ENCODE data around the gene DNAH14. TPM values are rescaled to one million over a fixed set of nuclear protein-coding genes. Genes with fewer than 3 reads are reported as not detected.
A peak's percentile ranks its signal among the peaks of the same experiment; 100 is the strongest.
"Not testable (repeated sequence)": the region's sequence is repeated elsewhere in the genome, so short reads cannot be mapped to it uniquely, and the experiment has no call there.

Gene DNAH14
- total and polyA plus RNA-seq, 2 experiments from 2014 or later = 14.7 to 46.1 TPM

- WGBS (ENCODE audit: low lambda C conversion rate, missing lambda C conversion rate) = 94% methylated on average over 5 of the region's 5 CpGs
- Histone ChIP-seq H3K9me2 (replicated peaks; ENCODE audit: insufficient read depth) (no peaks in the 10 kb centered on the region), H3K79me2 (no peaks in the 10 kb centered on the region), H3K27me3 (no peaks in the 10 kb centered on the region), H2AFZ (no peak overlapping the region), H3K27ac (no peak overlapping the region), H3K4me3 (no peak overlapping the region), H3K9me3 (ENCODE audit: low read depth) (no peaks in the 10 kb centered on the region), H3K36me3 (replicated peaks; ENCODE audit: insufficient read depth, low read depth) (no peaks in the 10 kb centered on the region), H4K20me1 (ENCODE audit: insufficient read depth, poor library complexity, severe bottlenecking) (no peaks in the 10 kb centered on the region), H3K4me1 (ENCODE audit: insufficient read depth) (no peaks in the 10 kb centered on the region), H3K4me2 (no peak overlapping the region)
- TF ChIP-seq EZH2phosphoT487 (IDR thresholded peaks at IDR 0.05; ENCODE audit: low read depth, severe bottlenecking, unreplicated experiment) = no peak
- TF ChIP-seq, protein P1, sequence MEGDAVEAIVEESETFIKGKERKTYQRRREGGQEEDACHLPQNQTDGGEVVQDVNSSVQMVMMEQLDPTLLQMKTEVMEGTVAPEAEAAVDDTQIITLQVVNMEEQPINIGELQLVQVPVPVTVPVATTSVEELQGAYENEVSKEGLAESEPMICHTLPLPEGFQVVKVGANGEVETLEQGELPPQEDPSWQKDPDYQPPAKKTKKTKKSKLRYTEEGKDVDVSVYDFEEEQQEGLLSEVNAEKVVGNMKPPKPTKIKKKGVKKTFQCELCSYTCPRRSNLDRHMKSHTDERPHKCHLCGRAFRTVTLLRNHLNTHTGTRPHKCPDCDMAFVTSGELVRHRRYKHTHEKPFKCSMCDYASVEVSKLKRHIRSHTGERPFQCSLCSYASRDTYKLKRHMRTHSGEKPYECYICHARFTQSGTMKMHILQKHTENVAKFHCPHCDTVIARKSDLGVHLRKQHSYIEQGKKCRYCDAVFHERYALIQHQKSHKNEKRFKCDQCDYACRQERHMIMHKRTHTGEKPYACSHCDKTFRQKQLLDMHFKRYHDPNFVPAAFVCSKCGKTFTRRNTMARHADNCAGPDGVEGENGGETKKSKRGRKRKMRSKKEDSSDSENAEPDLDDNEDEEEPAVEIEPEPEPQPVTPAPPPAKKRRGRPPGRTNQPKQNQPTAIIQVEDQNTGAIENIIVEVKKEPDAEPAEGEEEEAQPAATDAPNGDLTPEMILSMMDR (IDR thresholded peaks at IDR 0.05; ENCODE audit: poor library complexity) = no peak
- no peak for TF ChIP-seq EZH2 (IDR thresholded peaks at IDR 0.05; ENCODE audit: borderline replicate concordance)
- no peak for DNase-seq (ENCODE audit: low spot score)
Observed at GRCh38 chr1:224980181-224980580, 50.7 kb downstream of the DNAH14 start.

DNA sequence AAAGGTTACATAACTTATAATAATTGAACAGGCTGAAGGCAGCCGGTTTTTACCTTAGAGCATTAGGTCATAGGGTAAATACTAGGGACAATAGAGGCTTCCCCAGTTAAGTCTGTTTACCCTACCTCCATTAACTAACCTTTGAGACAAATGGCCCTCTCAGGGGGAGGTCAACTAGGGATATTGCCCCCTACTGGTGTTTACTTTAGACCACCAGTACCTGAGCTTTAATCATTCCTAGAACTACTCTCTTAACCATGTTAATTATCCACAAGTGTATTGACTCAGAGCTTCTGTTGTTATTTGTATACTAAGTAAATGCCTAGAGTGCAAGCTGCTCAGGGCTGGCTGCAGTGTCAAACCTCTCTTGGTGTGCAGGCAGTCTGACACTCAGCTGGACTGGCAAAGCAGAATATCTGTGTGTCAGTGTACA is 52.5 kb downstream of the DNAH14 start:
- H2AFZ ChIP-seq; H3K27me3 ChIP-seq; H3K4me1 ChIP-seq (ENCODE audit: insufficient read depth); H4K20me1 ChIP-seq (ENCODE audit: insufficient read depth, poor library complexity, severe bottlenecking); H3K36me3 ChIP-seq (replicated peaks; ENCODE audit: insufficient read depth, low read depth); H3K4me3 ChIP-seq; H3K9me3 ChIP-seq (ENCODE audit: low read depth); H3K79me2 ChIP-seq; H3K9me2 ChIP-seq (replicated peaks; ENCODE audit: insufficient read depth); DNase-seq (ENCODE audit: low spot score); H3K27ac ChIP-seq: not testable (repeated sequence)
- H3K4me2 ChIP-seq = peak overlapping the region; percentile 15
- WGBS (ENCODE audit: low lambda C conversion rate, missing lambda C conversion rate) = 27% methylated on average over 1 of the region's 1 CpG

GRCh38 chr1:224988042-224988441 is 58.6 kb downstream of the DNAH14 start:
- no peak for DNase-seq (ENCODE audit: low spot score)
- WGBS (ENCODE audit: low lambda C conversion rate, missing lambda C conversion rate) = 96% methylated on average over 6 of the region's 6 CpGs
- Histone ChIP-seq H4K20me1 (ENCODE audit: insufficient read depth, poor library complexity, severe bottlenecking) (no peaks in the 10 kb centered on the region), H3K79me2 (no peaks in the 10 kb centered on the region), H3K9me2 (replicated peaks; ENCODE audit: insufficient read depth) (no peaks in the 10 kb centered on the region), H3K27me3 (no peaks in the 10 kb centered on the region), H3K9me3 (ENCODE audit: low read depth) (no peaks in the 10 kb centered on the region), H3K4me2 (no peak overlapping the region), H3K4me3 (no peak overlapping the region), H3K4me1 (ENCODE audit: insufficient read depth) (no peaks in the 10 kb centered on the region), H3K36me3 (replicated peaks; ENCODE audit: insufficient read depth, low read depth) (no peaks in the 10 kb centered on the region), H3K27ac (no peak overlapping the region), H2AFZ (no peak overlapping the region)
- TF ChIP-seq EZH2phosphoT487 (IDR thresholded peaks at IDR 0.05; ENCODE audit: low read depth, severe bottlenecking, unreplicated experiment) = no peak
- TF ChIP-seq, protein P1 (IDR thresholded peaks at IDR 0.05; ENCODE audit: poor library complexity) = no peak
- TF ChIP-seq EZH2 (IDR thresholded peaks at IDR 0.05; ENCODE audit: borderline replicate concordance) = no peak

GRCh38 chr1:224989615-224990014 is 60.1 kb downstream of the DNAH14 start:
- H3K4me3 ChIP-seq = no peak overlapping the region
- no peak overlapping the region for H3K27ac ChIP-seq
- no peaks in the 10 kb centered on the region for H4K20me1 ChIP-seq (ENCODE audit: insufficient read depth, poor library complexity, severe bottlenecking)
- no peaks in the 10 kb centered on the region for H3K4me1 ChIP-seq (ENCODE audit: insufficient read depth)
- no peak for DNase-seq (ENCODE audit: low spot score)
- TF ChIP-seq EZH2 (IDR thresholded peaks at IDR 0.05; ENCODE audit: borderline replicate concordance) = no peak
- H2AFZ ChIP-seq = no peak overlapping the region
- WGBS (ENCODE audit: low lambda C conversion rate, missing lambda C conversion rate) = 92% methylated on average over 1 of the region's 1 CpG
- no peak overlapping the region for H3K4me2 ChIP-seq
- no peaks in the 10 kb centered on the region for H3K27me3 ChIP-seq
- H3K79me2 ChIP-seq = no peaks in the 10 kb centered on the region
- H3K9me2 ChIP-seq (replicated peaks; ENCODE audit: insufficient read depth) = no peaks in the 10 kb centered on the region
- H3K36me3 ChIP-seq (replicated peaks; ENCODE audit: insufficient read depth, low read depth) = no peaks in the 10 kb centered on the region
- H3K9me3 ChIP-seq (ENCODE audit: low read depth) = peaks cover 2% of the 10 kb centered on the region

DNA sequence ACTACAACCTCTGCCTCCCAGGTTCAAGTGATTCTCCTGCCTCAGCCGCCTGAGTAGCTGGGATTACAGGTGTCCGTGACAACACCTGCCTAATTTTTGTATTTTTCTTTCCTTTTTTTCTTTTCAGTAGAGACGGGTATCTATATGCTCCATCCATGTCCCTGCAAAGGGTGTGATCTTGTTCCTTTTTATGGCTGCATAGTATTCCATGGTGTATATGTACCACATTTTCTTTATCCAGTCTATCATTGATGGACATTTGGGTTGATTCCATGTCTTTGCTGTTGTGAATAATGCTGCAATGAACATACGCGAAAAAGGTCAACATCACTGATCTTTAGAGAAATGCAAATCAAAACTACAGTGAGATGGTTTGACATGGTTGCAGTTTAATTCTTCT is 62.1 kb downstream of the DNAH14 start:
- H3K9me3 ChIP-seq (ENCODE audit: low read depth) = peaks cover 10% of the 10 kb centered on the region
- not testable (repeated sequence) for H3K79me2 ChIP-seq; H3K9me2 ChIP-seq (replicated peaks; ENCODE audit: insufficient read depth); H3K4me3 ChIP-seq; H3K4me2 ChIP-seq; H3K27me3 ChIP-seq; H4K20me1 ChIP-seq (ENCODE audit: insufficient read depth, poor library complexity, severe bottlenecking); H2AFZ ChIP-seq; H3K36me3 ChIP-seq (replicated peaks; ENCODE audit: insufficient read depth, low read depth); H3K27ac ChIP-seq; H3K4me1 ChIP-seq (ENCODE audit: insufficient read depth); DNase-seq (ENCODE audit: low spot score)
- WGBS (ENCODE audit: low lambda C conversion rate, missing lambda C conversion rate) = 97% methylated on average over 5 of the region's 5 CpGs
